Body of pancreas (tissue), 4 donors: ENCODE measurements around the gene MYL7.

Experiments used
- POLR2A ChIP-seq, 3 donors: fragments of 450-650 bp; IDR thresholded peaks; one replicate each; pipeline ENCODE4 v1.6.1; 2016; ENCODE audit warnings: antibody characterized with exemption in 3 of 3, mild to moderate bottlenecking in 2 of 3
- TF ChIP-seq, protein P1 (sequence below), 7 experiments: fragments of 450-650 bp in 4 of 7; fragments of 200-600 bp in 3 of 7; sonication (generic) in 3 of 7; IDR thresholded peaks; one replicate each; pipeline ENCODE4 v1.5.1; 2016 to 2019; ENCODE audit warnings: antibody characterized with exemption in 7 of 7

DNA sequence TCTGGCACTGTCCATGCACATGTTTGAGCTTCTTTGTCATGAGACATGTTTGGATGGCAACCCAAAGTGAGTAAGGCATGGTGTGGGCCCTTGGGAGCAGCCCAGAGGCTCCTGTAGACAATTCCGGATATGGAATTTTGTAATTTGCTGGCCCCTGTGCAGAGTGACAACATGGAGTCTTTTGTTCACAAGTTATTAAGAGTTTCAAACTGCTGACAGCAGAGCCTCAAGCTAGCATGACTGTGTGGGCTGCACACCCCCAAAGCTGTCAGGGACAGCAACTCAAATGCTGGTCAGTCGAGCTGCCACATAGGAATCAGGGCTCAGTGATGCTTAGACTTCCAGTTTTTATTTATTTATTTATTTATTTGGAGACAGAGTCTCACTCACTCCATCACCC is 7.0 kb upstream of the MYL7 start:
- TF ChIP-seq, protein P1, sequence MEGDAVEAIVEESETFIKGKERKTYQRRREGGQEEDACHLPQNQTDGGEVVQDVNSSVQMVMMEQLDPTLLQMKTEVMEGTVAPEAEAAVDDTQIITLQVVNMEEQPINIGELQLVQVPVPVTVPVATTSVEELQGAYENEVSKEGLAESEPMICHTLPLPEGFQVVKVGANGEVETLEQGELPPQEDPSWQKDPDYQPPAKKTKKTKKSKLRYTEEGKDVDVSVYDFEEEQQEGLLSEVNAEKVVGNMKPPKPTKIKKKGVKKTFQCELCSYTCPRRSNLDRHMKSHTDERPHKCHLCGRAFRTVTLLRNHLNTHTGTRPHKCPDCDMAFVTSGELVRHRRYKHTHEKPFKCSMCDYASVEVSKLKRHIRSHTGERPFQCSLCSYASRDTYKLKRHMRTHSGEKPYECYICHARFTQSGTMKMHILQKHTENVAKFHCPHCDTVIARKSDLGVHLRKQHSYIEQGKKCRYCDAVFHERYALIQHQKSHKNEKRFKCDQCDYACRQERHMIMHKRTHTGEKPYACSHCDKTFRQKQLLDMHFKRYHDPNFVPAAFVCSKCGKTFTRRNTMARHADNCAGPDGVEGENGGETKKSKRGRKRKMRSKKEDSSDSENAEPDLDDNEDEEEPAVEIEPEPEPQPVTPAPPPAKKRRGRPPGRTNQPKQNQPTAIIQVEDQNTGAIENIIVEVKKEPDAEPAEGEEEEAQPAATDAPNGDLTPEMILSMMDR (IDR thresholded peaks at IDR 0.05), result no peak
- no peak for TF ChIP-seq POLR2A (IDR thresholded peaks at IDR 0.05)
